Central memory CD4-positive, alpha-beta T cell (primary cell): Measurements from ENCODE around the gene OR2AT4.
"Not testable (repeated sequence)": the region's sequence is repeated elsewhere in the genome, so short reads cannot be mapped to it uniquely, and the experiment has no call there.

Experiments used
- DNase-seq: peaks from one replicate; pipeline ENCODE4 v3.0.0; 2022

The OR2AT4 gene

DNA sequence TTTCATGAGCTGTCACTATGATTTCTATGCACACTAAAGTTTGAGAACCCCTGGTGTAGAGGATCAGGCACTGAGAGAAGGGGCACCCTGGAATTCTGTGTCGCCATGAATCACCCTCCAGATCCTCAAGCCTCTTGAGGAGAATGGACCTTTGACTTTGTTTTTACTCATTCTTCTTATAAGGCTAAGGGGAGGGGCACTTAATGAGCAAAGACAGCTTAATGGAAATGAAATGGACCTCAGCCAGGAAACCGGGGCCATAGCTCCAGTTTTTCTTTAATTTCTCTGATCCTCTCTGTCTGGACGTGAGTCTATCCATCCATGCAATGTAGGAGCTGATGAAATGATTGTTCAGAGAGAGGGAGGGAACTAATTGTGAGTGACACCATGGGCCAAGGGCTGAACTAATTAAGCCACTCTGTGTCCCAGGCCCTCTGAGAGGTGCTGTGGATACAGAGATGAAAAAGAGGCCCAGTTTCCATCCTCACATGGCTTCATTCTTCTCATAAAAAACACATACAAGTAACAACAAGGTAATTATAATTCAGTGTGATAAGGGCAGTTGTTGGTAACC, 32.8 kb downstream of the OR2AT4 start:
- no peak for DNase-seq

GRCh38 chr11:75059299-75059698, 37.4 kb downstream of the OR2AT4 start:
- no peak for DNase-seq

- DNase-seq, result no peak
These were observed 39.9 kb downstream of the OR2AT4 start for GRCh38 chr11:75056814-75057213.

DNA sequence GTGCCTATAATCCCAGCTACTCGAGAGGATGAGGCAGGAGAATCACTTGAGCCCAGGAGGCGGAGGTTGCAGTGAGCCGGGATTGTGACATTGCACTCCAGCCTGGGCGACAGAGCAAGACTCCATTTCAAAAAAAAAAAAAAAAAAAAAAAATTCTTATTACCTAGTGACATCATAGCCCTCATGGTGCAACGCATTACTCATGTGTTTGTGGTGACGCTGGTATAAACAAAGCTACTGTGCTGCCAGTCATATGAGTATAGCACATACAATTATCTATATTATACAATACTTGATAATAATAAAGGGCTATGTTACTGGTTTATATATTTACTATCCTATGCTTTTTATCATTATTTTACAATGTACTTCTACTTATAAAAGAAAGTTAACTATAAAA, 41.2 kb downstream of the OR2AT4 start:
- no peak for DNase-seq

DNA sequence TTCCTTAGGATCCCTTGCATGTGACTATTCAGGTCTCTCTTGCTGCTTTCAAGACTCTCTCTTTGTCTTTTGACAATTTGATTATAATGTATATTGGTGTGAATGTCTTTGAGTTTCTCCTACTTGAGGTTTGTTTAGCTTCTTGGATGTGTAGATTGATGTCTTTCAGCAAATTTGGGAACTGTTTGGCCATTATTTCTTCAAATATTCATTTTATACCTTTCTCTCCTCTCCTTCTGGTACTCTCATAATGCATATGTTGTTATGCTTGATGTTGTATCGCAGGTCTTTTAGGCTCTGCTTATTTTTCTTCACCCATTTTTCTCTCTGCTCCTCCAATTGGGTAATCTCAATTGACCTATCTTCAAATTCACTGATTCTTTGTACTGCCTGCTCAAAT, 44.2 kb downstream of the OR2AT4 start:
- DNase-seq, result no peak

GRCh38 chr11:75051043-75051442, 45.6 kb downstream of the OR2AT4 start:
- DNase-seq, result no peak

- no peak for DNase-seq
These were observed 46.2 kb downstream of the OR2AT4 start for GRCh38 chr11:75050516-75050915.

DNA sequence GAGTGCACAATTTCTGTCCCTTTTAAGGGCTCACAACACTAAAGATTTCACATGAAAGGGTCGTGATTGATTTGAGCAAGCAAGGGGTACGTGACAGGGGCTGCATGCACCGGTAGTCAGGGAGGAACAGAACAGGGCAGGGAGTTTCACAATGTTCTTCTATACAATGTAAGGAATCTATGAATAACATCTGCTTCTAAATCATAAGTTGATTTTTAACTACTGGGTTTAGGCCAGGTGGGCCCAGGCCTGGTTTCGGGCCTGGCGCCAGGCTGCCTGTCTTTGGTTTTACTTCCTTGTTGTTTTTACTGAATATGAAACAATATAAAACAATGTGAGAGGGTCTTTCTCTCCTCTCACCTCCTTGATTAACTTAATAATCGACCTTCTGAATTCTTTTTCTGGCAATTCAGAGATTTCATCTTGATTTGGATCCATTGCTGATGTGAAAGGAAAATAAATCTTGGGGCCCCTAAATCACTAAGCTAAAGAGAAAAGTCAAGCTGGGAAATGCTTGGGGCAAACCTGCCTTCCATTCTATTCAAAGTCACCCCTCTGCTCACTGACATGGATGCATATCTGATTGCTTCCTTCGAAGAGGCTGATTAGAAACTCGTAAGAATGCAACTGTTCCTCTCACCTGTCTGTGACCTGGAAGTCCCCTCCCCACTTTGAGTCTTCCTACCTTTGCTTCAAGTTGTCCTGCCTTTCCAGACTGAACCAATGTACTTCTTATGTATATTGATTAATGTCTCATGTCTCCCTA, 47.0 kb downstream of the OR2AT4 start:
- DNase-seq, result not testable (repeated sequence)

DNA sequence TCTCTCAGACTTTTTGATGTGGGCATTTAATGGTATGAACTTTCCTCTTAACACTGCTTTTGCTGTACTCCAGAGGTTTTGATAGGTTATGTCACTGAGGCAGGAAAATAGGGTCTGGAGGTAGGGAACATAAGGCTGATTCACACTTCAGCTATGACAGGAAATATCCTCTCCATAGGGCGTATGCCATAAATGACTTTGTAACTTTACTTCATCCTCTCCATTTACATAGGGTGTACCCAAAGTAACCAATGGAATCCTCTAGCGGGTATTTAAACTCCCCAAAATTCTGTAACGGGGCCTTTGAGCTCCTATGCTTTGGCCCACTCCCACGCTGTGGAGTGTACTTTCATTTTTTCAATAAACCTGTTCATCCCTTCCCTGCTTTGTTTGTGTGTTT, 49.5 kb downstream of the OR2AT4 start:
- no peak for DNase-seq

DNA sequence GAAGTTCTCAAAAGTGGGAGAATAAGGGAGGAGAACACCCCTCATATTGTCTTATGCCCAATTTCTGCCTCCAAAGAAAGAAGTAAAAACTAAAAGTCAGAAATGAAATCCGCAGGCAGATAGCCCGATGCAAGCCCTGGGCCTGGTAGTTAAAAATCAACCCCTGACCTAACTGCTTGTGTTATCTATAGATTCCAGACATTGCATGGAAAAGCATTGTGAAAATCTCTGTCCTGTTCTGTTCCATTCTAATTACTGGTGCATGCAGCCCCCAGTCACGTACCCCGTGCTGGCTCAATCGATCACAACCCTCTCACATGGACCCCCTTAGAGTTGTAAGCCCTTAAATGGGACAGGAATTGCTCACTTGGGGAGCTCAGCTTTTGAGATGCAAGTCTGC, 50.0 kb downstream of the OR2AT4 start:
- DNase-seq, result not testable (repeated sequence)

GRCh38 chr11:75044381-75045170, 52.1 kb downstream of the OR2AT4 start:
- DNase-seq, result not testable (repeated sequence)

- not testable (repeated sequence) for DNase-seq
These were observed 54.9 kb downstream of the OR2AT4 start for GRCh38 chr11:75041821-75042220.

GRCh38 chr11:75041263-75041662, 55.4 kb downstream of the OR2AT4 start:
- no peak for DNase-seq

- no peak for DNase-seq
These were observed 56.4 kb downstream of the OR2AT4 start for GRCh38 chr11:75040167-75040770.

DNA sequence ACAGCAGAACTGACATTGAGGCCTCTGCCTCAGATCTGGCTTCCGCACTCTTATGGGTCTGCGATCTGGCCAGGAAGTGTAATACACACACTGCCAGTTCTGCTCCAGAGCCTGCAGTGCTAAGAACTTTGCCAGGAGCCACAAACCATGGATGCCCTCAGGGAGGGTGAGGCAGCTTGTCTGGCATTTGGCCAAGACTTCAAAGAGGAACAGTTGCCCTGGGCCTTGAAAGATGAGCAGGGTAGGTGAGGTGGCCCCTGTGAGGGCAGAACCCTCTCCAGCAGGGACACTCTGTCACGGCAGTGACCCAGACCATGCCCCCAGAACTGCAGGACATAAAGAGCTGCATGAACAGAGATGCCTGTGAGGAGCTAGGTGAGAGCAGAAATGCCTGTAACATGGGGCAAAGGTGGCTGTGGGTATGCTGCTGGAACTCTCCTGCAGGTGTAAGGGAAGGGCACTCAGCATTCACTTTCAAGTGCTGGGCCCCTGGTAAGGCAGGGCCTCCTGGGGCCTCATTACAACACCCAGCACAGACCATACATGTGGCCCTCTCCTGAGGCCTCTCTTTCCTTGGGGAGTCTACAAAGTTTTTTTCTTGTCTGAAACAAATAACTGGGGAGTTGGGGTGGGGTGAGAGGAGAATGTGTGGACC, 60.6 kb downstream of the OR2AT4 start:
- DNase-seq, result no peak

- DNase-seq, result no peak
These were observed 61.4 kb downstream of the OR2AT4 start for GRCh38 chr11:75035256-75035655.

- DNase-seq, result no peak
These were observed 62.8 kb downstream of the OR2AT4 start for GRCh38 chr11:75033916-75034315.

GRCh38 chr11:75032550-75032935, 64.1 kb downstream of the OR2AT4 start:
- DNase-seq, result no peak

DNA sequence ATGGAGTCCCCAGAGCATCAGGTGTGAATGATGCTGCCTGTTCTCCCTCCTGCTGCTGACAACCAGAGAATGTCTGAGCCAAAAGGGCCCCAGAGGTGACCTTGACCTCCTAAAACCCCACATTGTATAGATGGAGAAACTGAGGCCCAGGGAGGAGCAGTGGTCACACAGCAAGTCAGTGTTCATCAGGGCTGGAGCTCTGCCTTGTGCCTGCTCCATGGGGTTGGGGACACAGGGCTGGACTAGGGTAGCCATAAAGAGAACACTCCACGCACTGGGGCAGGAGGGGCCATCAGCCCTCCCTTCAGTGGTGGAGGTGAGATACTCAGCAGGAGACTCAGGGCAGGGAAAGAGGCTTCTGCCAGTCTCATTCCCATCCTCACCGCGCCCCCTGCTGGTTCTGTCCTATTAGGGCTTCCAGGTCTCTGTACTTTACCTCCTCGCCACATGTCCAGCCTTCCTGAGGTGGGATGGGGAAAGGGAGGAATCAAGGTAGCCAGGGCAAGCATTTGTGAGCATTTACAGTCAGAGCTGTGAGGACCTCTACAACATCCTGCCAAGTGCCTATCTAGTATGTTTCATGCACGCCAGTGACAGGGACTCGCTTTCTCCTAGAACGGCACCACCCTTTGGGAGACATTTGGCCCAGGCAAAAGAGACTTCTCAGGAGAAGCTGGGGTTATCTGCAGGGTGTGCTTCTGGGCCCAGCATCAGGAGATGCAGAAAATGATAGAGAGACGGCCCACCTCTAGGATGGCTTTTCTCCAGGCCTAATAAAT, 64.7 kb downstream of the OR2AT4 start:
- DNase-seq, result peak; percentile 18
